Measurements from ENCODE around the gene ADGRD2.

Gene ADGRD2

GRCh38 chr9:124527781-124528180, 77.5 kb downstream of the ADGRD2 start:
- no peak overlapping the region for H3K27ac ChIP-seq
- DNase-seq (ENCODE audit: low spot score) = no peak
- TF ChIP-seq, protein P1, sequence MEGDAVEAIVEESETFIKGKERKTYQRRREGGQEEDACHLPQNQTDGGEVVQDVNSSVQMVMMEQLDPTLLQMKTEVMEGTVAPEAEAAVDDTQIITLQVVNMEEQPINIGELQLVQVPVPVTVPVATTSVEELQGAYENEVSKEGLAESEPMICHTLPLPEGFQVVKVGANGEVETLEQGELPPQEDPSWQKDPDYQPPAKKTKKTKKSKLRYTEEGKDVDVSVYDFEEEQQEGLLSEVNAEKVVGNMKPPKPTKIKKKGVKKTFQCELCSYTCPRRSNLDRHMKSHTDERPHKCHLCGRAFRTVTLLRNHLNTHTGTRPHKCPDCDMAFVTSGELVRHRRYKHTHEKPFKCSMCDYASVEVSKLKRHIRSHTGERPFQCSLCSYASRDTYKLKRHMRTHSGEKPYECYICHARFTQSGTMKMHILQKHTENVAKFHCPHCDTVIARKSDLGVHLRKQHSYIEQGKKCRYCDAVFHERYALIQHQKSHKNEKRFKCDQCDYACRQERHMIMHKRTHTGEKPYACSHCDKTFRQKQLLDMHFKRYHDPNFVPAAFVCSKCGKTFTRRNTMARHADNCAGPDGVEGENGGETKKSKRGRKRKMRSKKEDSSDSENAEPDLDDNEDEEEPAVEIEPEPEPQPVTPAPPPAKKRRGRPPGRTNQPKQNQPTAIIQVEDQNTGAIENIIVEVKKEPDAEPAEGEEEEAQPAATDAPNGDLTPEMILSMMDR (IDR thresholded peaks at IDR 0.05) = no peak
- no peak overlapping the region for H3K4me3 ChIP-seq

Data from coronary artery (tissue), 2 donors.